H7 (cell line): ENCODE data around the gene BLNK. TPM values are rescaled to one million over a fixed set of nuclear protein-coding genes. Genes with fewer than 3 reads are reported as not detected.

Experiments used
- DNase-seq: peaks from one replicate; pipeline ENCODE4 v3.0.0; 2012
- H3K27me3 ChIP-seq: 2 replicates; pipeline ENCODE4 v1.6.0; 2011; ENCODE audit warnings: mild to moderate bottlenecking, low read length; ENCODE audit not compliant: control insufficient read depth, insufficient read depth
- H3K36me3 ChIP-seq: replicated peaks from 2 replicates; pipeline ENCODE4 v1.5.1; 2011; ENCODE audit warnings: low read length; ENCODE audit not compliant: control insufficient read depth, insufficient read depth
- H3K4me3 ChIP-seq: 2 replicates; pipeline ENCODE4 v1.5.1; 2011; ENCODE audit warnings: low read depth, mild to moderate bottlenecking, control low read depth, low read length, moderate library complexity; ENCODE audit not compliant: insufficient read depth
- total RNA-seq: library from RNA; depleted of rRNA; stranded (reverse); fragments of >200 nt; shearing (Covaris generic); gene quantifications from 2 replicates; pipeline ENCODE4 v1.2.3, GENCODE V29; 2014

Gene BLNK
- total RNA-seq, 1 experiment from 2014 or later: not detected

GRCh38 chr10:96260014-96260413, 11.4 kb downstream of the BLNK start:
- H3K27me3 ChIP-seq: no peaks in the 10 kb centered on the region
- no peak for DNase-seq
- no peaks in the 10 kb centered on the region for H3K36me3 ChIP-seq
- no peak overlapping the region for H3K4me3 ChIP-seq

GRCh38 chr10:96259150-96259549, 12.2 kb downstream of the BLNK start:
- H3K27me3 ChIP-seq: no peaks in the 10 kb centered on the region
- H3K4me3 ChIP-seq: no peak overlapping the region
- no peaks in the 10 kb centered on the region for H3K36me3 ChIP-seq
- no peak for DNase-seq

GRCh38 chr10:96257944-96258343, 13.4 kb downstream of the BLNK start:
- no peak overlapping the region for H3K4me3 ChIP-seq
- H3K27me3 ChIP-seq: no peaks in the 10 kb centered on the region
- DNase-seq: no peak
- no peaks in the 10 kb centered on the region for H3K36me3 ChIP-seq

- Histone ChIP-seq H3K4me3 (no peak overlapping the region), H3K36me3 (no peaks in the 10 kb centered on the region), H3K27me3 (no peaks in the 10 kb centered on the region)
- DNase-seq: no peak
These were observed 15.6 kb downstream of the BLNK start for GRCh38 chr10:96255549-96256333.

- no peaks in the 10 kb centered on the region for H3K27me3 ChIP-seq
- H3K4me3 ChIP-seq: no peak overlapping the region
- no peak for DNase-seq
- H3K36me3 ChIP-seq: no peaks in the 10 kb centered on the region
These were observed 16.4 kb downstream of the BLNK start for GRCh38 chr10:96254976-96255375.

- no peak for DNase-seq
- no peaks in the 10 kb centered on the region for H3K36me3 ChIP-seq
- H3K4me3 ChIP-seq: no peak overlapping the region
- no peaks in the 10 kb centered on the region for H3K27me3 ChIP-seq
These were observed 18.6 kb downstream of the BLNK start for GRCh38 chr10:96252730-96253129.

- H3K4me3 ChIP-seq: no peak overlapping the region
- no peak for DNase-seq
- no peaks in the 10 kb centered on the region for H3K27me3 ChIP-seq
- H3K36me3 ChIP-seq: no peaks in the 10 kb centered on the region
These were observed 21.0 kb downstream of the BLNK start for GRCh38 chr10:96250349-96250748.

- no peak overlapping the region for H3K4me3 ChIP-seq
- H3K36me3 ChIP-seq: no peaks in the 10 kb centered on the region
- no peaks in the 10 kb centered on the region for H3K27me3 ChIP-seq
- no peak for DNase-seq
These were observed 22.1 kb downstream of the BLNK start for GRCh38 chr10:96249264-96249663.

GRCh38 chr10:96244354-96244753, 27.0 kb downstream of the BLNK start:
- Histone ChIP-seq H3K4me3 (no peak overlapping the region), H3K36me3 (no peaks in the 10 kb centered on the region), H3K27me3 (no peaks in the 10 kb centered on the region)
- no peak for DNase-seq

GRCh38 chr10:96243296-96243695, 28.1 kb downstream of the BLNK start:
- no peaks in the 10 kb centered on the region for H3K36me3 ChIP-seq
- no peaks in the 10 kb centered on the region for H3K27me3 ChIP-seq
- DNase-seq: no peak
- no peak overlapping the region for H3K4me3 ChIP-seq

GRCh38 chr10:96242822-96243221, 28.5 kb downstream of the BLNK start:
- Histone ChIP-seq H3K4me3 (no peak overlapping the region), H3K27me3 (no peaks in the 10 kb centered on the region), H3K36me3 (no peaks in the 10 kb centered on the region)
- no peak for DNase-seq

- Histone ChIP-seq H3K27me3 (no peaks in the 10 kb centered on the region), H3K4me3 (no peak overlapping the region), H3K36me3 (no peaks in the 10 kb centered on the region)
- no peak for DNase-seq
These were observed 32.4 kb downstream of the BLNK start for GRCh38 chr10:96238646-96239623.

- H3K27me3 ChIP-seq: no peaks in the 10 kb centered on the region
- no peaks in the 10 kb centered on the region for H3K36me3 ChIP-seq
- H3K4me3 ChIP-seq: no peak overlapping the region
- no peak for DNase-seq
These were observed 34.5 kb downstream of the BLNK start for GRCh38 chr10:96236876-96237275.

GRCh38 chr10:96236090-96236478, 35.3 kb downstream of the BLNK start:
- no peaks in the 10 kb centered on the region for H3K27me3 ChIP-seq
- H3K36me3 ChIP-seq: no peaks in the 10 kb centered on the region
- no peak for DNase-seq
- no peak overlapping the region for H3K4me3 ChIP-seq
